ENCODE measurements around the gene SPRY4.

The SPRY4 gene

DNA sequence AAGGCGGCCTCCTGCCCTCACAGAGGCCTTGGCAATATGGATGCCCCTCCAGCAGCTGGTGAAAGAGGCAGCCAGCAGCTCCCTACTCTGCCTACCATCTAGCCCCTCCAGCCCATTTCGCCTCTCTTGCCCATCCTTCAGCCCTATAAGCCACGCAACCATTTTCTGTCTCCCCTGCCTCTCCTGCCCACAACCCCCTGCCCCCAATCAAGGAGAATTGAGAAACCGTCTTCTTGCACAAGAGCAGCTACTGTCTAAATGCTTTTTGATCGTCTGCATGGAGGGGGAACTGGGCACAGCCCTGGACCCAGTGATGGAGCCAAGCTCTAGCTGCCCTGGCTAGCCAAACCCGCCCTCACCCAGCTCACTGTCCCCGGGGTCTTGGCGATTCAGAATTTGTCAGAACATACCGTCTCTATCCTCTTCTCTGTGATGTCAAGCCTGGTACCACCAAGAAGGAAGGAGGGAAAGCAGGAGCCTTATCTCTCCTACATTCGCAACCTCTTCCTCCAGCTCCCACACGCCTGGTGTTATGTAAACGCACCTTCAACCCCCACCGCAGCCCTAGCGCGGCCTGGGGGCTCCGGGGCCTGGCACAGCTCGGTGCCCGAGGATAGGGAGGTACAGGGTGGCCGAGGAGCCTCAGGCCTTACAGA, 1.2 kb downstream of the SPRY4 start:
- TF ChIP-seq, protein P1, sequence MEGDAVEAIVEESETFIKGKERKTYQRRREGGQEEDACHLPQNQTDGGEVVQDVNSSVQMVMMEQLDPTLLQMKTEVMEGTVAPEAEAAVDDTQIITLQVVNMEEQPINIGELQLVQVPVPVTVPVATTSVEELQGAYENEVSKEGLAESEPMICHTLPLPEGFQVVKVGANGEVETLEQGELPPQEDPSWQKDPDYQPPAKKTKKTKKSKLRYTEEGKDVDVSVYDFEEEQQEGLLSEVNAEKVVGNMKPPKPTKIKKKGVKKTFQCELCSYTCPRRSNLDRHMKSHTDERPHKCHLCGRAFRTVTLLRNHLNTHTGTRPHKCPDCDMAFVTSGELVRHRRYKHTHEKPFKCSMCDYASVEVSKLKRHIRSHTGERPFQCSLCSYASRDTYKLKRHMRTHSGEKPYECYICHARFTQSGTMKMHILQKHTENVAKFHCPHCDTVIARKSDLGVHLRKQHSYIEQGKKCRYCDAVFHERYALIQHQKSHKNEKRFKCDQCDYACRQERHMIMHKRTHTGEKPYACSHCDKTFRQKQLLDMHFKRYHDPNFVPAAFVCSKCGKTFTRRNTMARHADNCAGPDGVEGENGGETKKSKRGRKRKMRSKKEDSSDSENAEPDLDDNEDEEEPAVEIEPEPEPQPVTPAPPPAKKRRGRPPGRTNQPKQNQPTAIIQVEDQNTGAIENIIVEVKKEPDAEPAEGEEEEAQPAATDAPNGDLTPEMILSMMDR (IDR thresholded peaks at IDR 0.05; ENCODE audit: insufficient read depth, low read length, missing control alignments), result no peak
- POLR2A ChIA-PET, result interaction anchor here (0.7 to 3.5 kb wide), 8 partner anchors 13 to 282 kb away, joined by 3 to 22 read pairs (median 3); no protein-coding TSS in a partner anchor
- peak overlapping the region; percentile 81 for H3K4me3 ChIP-seq (ENCODE audit: low read depth, low read length)
- DNase-seq (ENCODE audit: low read depth, low spot score), result no peak
- CTCF ChIA-PET, result interaction anchor here (0.7 to 13.9 kb wide), 9 partner anchors 25 to 331 kb away, joined by 3 to 193 read pairs (median 4); no protein-coding TSS in a partner anchor

DNA sequence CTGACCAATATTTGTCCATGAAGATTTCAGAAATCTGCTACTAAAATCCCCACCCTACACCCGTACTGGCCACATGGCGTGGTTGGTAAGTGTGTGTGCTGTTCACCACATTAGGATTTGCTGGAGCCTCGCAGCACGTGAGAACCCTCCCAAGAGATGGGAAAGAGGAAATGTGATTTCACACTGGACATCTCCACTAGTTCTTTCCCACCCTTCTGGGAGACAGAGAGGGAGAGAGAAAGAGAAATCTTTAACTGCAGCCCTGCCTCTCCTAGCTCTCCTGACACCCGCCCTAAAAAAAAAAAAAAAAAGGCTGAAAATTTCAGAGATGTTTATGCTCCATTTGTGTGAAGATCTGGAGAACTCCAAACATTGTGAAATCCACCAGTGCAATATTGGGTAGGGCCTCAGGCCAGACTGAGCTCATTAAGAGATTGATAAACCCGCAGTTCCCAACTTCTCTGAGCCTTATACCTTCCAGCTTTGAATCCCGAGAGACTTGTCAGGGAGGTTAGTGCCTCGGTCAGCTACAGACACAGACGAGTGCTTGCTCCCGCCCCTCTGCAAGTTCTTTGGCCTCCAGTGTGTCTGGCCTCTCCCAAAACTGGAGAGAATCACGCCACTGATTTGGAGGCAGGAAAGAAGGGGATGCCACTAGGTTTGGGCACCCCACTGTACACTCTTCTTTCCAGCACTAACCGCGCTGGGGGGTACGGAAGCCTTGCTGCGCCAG, 1.9 kb downstream of the SPRY4 start:
- ChIA-PET POLR2A (interaction anchor here (0.6 to 3.5 kb wide), 9 partner anchors 13 to 226 kb away, joined by 3 to 22 read pairs (median 3); no protein-coding TSS in a partner anchor), CTCF (interaction anchor here (0.8 to 13.9 kb wide), 9 partner anchors 11 to 262 kb away, joined by 3 to 193 read pairs (median 4); no protein-coding TSS in a partner anchor)
- TF ChIP-seq, protein P1 (IDR thresholded peaks at IDR 0.05; ENCODE audit: insufficient read depth, low read length, missing control alignments), result no peak
- H3K4me3 ChIP-seq (ENCODE audit: low read depth, low read length), result peak overlapping the region; percentile 81
- no peak for DNase-seq (ENCODE audit: low read depth, low spot score)

DNA sequence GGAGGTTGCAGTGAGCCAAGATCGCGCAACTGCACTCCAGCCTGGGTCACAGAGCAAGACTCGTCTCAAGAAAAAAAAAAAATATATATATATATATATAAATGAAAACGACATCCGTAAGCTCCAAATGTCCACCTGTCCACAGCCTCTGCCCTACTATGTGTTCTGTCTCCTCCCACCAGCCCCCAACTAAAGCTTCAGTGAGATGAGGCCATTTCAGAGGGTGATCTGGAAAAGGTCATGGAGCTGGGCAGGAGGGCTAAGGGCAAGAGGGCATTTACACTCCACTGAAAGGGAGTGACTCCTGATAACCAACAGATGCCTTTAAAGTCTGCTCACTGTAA, 2.4 kb downstream of the SPRY4 start:
- H3K4me3 ChIP-seq (ENCODE audit: low read depth, low read length), result peak overlapping the region; percentile 81
- ChIA-PET CTCF (interaction anchor here (0.8 to 13.9 kb wide), 6 partner anchors 8 to 225 kb away, joined by 3 to 193 read pairs (median 5); no protein-coding TSS in a partner anchor), POLR2A (interaction anchor here (0.6 to 3.5 kb wide), 6 partner anchors 12 to 227 kb away, joined by 3 to 22 read pairs (median 3); no protein-coding TSS in a partner anchor)

DNA sequence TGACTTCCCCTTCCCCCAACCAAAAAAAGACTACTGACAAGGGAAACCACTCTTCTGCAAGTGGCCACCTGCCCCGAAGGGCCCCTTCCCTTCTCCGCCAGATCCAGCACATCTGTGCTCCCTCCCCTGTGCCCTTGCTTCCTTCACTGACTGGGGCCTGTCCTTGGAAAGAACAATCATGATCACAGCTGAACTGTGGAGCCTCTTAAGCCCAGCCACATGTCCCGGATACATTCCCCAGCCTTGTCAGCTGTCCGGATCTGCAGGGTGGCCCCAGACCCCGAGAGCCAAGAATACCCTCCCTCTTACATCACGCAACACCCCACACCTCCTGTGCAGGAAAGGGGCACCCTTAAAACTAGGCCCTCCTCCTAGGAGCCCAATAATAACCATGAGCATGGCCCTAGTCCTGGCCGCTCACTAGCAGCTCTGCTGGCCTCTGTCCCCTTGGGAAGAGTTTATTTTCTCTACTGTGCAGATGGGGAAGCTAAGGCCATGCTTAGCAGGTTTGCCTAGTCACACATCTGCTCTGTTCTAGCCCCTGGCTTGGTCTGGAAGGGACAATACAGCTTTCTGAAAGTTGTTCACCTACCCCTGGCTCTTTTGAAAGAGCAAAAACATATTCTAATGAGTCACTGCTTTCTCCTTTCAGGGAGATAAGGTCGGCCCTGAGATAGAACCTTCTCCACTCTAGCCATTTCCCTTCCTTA, 3.8 kb downstream of the SPRY4 start:
- peak overlapping the region; percentile 36 for H3K4me3 ChIP-seq (ENCODE audit: low read depth, low read length)
- POLR2A ChIA-PET, result interaction anchor here (0.6 to 1.6 kb wide), 2 partner anchors 16 to 36 kb away, joined by 3 to 5 read pairs; no protein-coding TSS in a partner anchor
- no peak for DNase-seq (ENCODE audit: low read depth, low spot score)
- TF ChIP-seq, protein P1 (IDR thresholded peaks at IDR 0.05; ENCODE audit: insufficient read depth, low read length, missing control alignments), result no peak
- CTCF ChIA-PET, result interaction anchor here (0.7 to 13.9 kb wide), 6 partner anchors 9 to 377 kb away, joined by 3 to 193 read pairs (median 4); no protein-coding TSS in a partner anchor

More for the DNA sequence above, 2.4 kb downstream of the SPRY4 start:
- TF ChIP-seq, protein P1 (IDR thresholded peaks at IDR 0.05; ENCODE audit: insufficient read depth, low read length, missing control alignments), result no peak
- DNase-seq (ENCODE audit: low read depth, low spot score), result no peak

DNA sequence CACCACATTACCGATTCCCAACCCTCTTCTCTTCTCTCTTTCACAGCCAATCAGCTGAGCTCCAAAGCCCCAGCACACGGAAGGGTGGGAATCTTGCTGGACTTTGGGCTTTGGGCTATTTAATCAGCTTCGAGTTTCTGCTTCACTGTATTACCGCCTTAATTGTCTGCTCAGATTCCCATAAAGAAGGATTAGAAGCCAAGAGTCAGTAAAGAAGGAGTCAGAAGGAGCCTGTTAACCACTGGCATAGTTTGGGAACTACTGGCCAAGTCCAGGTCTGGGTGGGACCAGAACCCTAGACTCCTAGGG, 4.4 kb downstream of the SPRY4 start:
- POLR2A ChIA-PET, result interaction anchor here (1.6 kb wide), 1 partner anchor 37 kb away, joined by 5 read pairs; no protein-coding TSS in a partner anchor
- peak overlapping the region; percentile 36; the same call in 1 of the 2 replicates for H3K4me3 ChIP-seq (ENCODE audit: low read depth, low read length)
- CTCF ChIA-PET, result interaction anchor here (0.7 to 13.9 kb wide), 5 partner anchors 8 to 378 kb away, joined by 3 to 193 read pairs (median 4); no protein-coding TSS in a partner anchor
- TF ChIP-seq, protein P1 (IDR thresholded peaks at IDR 0.05; ENCODE audit: insufficient read depth, low read length, missing control alignments), result no peak
- no peak for DNase-seq (ENCODE audit: low read depth, low spot score)

Data from AG04449 (cell line).